ENCODE measurements around the gene TMEM30A.

Gene TMEM30A

DNA sequence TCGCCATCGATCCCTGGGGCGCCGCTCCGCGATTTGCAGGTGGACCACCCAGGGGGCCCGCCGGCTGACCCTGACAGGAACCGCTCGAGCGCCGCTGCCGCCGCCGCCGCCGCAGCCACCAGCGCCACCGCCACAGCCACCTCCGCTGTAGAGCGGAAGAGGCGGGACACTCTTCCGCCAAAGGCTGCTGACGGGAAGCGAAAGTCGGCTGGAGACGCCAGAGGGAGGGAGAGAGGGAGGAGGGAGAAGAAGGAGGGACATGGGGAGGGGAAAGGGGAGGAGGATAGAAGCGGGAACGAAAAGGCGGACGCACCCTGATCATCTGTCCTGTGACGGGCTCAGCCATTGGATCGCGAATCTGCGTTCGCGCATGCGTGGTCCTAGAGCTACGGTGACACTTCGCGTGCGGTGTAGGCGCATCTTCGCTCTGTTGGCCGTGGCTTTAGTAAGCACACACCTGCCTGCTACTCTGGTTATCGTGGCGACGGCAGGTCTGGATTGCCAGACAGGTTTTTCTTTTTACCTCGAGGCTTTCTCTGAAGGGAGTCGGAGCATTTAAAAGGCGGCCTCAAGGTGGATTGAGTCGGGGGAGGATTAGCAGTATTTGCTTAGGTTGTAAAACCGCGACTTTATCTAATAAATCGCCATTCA is at the start of gene TMEM30A:
Gene TMEM30A, minus strand, starts transcription at position 161 of the 651 bp plus-strand sequence. Its CDS starts 154 bp downstream, at position 7.
- DNase-seq = peak; percentile 97

- DNase-seq = no peak
These were observed 49.1 kb upstream of the TMEM30A start for GRCh38 chr6:75333676-75334200.

- DNase-seq = no peak
These were observed 46.6 kb upstream of the TMEM30A start for GRCh38 chr6:75331151-75331550.

DNA sequence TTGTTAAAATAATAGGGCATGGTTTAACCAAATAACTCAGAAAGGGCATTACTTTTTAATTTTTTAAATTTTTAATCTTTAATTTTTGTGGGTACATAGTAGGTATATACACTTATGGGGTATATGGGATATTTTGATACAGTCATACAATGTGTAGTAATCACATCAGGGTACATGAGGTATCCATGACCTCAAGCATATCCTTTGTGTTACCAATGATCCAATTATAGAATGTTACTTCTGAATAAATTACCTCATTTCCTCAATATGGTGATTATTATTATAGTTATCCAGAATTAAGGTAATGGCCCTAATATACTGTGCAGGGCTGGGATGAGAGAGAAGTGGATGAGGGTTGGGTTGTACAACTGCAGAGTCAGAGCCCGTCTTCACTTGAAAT is 45.1 kb upstream of the TMEM30A start:
- DNase-seq = no peak

GRCh38 chr6:75327807-75328206 is 43.2 kb upstream of the TMEM30A start:
- no peak for DNase-seq

- no peak for DNase-seq
These were observed 42.1 kb upstream of the TMEM30A start for GRCh38 chr6:75326557-75327258.

- no peak for DNase-seq
These were observed 34.3 kb upstream of the TMEM30A start for GRCh38 chr6:75318900-75319299.

DNA sequence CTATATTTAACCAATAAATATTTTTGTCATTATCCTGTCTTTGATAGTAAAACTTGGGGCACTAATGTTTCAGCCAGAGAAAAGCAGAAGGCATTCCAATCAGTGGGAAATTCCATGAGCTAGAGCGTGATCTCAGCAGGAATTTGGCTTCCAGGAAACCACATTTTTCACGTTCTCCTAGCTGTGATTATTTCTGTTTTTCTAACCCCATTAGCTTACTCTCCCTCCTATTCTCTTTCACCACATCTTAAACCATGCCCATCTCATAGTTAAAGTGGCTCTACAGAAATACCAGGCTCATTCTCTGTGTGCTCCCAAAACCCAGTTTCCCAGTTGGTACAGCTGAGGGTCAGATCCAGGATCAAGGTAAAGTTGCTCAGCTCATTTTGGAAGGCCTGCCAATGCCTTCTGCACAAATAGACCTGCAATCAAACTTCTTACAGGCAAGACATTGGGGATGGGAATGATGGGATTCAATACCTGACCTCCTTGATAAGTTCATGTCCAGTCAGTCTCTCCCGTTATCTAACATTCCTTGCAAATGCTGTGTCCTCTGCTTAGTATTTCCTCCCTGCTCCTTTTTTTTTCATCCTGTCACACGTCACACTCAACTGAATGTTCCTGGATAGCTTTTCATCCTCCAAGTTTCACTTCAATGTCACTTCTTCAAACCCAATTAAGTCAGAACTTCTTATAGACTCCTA is 33.1 kb upstream of the TMEM30A start:
- DNase-seq = no peak

DNA sequence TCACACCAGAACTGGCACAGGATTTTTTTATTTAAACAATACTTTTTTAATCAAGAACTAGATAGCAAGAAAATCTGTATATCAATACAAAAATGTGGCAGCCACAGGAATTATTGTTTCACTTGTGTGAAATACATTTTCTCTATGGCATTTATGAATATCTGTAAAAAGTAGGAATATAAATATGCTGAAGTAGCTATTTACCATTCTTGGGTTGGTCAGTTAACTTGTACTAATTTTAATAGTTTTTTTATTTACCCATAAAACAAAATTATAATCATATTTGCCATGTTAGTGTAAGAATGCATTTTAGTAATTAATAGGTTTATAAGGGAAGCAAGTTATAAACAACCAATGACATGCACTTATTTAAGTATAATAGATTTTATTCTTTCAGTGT is 31.4 kb upstream of the TMEM30A start:
- no peak for DNase-seq

- no peak for DNase-seq
These were observed 23.8 kb upstream of the TMEM30A start for GRCh38 chr6:75308250-75308988.

DNA sequence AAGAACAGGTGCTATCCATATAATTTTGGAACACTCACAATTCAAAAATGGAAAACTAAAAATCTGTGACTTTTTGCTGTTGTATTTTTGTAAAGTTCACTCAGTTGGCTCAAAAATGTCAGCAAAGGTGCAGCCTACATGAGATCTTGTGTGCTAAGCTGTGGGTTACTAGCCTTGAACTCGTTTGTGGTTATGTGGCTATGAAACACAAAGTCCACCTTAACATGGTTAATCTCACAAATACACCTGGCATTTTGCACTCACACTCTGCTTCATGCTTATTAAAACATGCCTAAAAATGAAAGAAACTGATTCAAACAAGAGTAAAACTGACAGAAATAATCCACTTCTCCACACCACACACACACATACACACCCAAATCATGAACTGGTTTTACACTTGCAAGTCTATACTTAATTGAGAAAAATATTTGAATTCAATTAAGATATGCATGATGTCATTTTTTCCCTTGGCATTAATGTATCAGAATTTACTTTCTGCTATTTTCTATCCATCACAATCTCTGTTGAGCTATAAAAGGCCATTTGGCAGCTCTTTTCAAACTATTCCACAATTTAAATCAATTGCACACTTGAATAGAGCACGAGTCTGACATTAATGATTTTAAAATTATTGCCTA is 22.9 kb upstream of the TMEM30A start:
- DNase-seq = no peak

DNA sequence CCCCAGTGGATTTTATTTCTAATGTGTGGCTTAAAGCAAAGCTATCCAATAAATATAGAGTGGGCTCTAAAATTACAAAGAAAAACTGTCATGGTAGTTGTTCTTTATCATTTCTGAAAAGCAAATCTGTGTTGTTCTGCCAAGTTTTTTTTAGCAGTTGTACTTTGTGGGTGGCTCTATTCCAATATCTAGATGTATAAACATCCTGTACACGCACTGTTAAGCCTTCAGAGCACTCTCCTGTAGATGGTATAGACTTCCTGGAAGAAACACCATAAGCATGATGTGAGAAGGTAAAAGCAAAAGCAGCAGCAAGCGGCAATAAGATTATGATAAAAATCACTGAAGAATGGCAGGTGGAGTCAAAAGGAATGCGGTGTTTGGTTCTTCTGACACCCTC is 21.5 kb upstream of the TMEM30A start:
- no peak for DNase-seq

DNA sequence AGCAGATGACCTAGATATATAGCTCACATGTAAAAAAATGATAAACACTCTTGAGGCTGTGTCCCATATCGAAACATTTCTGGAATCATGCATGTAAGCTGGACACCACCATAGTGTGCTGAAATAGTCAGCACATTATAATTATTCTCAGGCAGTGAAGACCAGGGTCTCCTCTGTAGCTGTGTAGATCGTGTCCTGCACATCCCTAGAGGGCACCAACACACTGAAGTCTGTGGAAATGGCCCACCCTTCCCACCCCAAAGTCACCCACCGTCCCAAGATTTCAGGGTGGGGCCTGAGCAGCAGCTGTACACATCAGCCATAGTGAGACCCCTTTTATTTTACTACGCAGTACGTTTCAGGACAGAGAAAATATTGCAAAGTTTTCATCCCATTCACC is 21.0 kb upstream of the TMEM30A start:
- DNase-seq = no peak

- no peak for DNase-seq
These were observed 17.7 kb upstream of the TMEM30A start for GRCh38 chr6:75302280-75302679.

DNA sequence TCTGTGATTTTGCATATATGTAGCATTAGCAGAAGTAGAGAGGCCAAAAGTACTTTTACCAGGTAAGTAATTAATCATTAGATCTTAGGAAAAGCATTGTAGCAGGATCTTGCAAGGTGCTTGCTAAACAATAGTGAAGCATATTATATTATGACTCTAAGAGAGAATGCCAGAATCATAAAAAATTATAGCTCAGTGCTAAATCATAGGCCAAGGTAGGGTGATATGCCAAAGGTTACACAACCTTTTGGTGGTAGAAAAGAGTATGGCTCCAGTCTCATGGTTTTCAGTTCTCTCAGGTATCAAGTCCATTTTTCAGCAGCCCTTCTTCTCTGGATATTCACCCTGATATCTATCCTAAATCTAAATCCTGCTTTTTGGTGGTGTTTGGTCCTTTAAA is 16.9 kb upstream of the TMEM30A start:
- DNase-seq = no peak

GRCh38 chr6:75301088-75301487 is 16.5 kb upstream of the TMEM30A start:
- no peak for DNase-seq

GRCh38 chr6:75300531-75300855 is 15.9 kb upstream of the TMEM30A start:
- no peak for DNase-seq

GRCh38 chr6:75299801-75300530 is 15.4 kb upstream of the TMEM30A start:
- DNase-seq = no peak

GRCh38 chr6:75296811-75297779 is 12.5 kb upstream of the TMEM30A start:
- peak; percentile 48 for DNase-seq

- no peak for DNase-seq
These were observed 8.0 kb upstream of the TMEM30A start for GRCh38 chr6:75292555-75292954.

- no peak for DNase-seq
These were observed 7.2 kb upstream of the TMEM30A start for GRCh38 chr6:75291744-75292143.
